ENCODE measurements around the gene TRIM24. TPM values are rescaled to one million over a fixed set of nuclear protein-coding genes. Genes with fewer than 3 reads are reported as not detected.

TRIM24 gene
- total RNA-seq, 1 donor from 2014 or later, result 60.3 TPM

DNA sequence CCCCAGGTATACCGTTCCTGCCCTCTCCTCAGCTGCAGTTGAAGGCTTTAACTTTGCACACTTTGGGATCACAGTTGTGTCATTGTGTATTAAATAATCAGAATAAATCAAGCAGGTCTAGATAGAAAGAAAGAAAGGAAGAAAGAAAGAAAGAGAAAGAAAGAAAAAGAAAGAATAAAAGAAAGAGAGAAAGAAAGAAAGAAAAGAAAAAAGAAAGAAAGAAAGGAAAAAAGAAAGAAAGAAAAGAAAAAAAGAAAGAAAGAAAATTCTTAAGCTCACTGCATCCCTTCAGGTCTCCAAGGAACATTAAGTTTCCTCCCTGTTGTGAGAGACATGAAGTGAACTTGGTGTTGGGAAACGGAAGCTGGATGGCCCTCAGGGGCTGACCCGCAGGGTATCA is 17.2 kb upstream of the TRIM24 start:
- H3K36me3 Mint-ChIP-seq (ENCODE audit: low read depth, unreplicated experiment), result no peaks in the 10 kb centered on the region
- no peaks in the 10 kb centered on the region for H3K4me1 Mint-ChIP-seq (ENCODE audit: low read depth, unreplicated experiment)
- no peak for DNase-seq (ENCODE audit: low read depth)
- no peak overlapping the region for H3K27ac ChIP-seq (ENCODE audit: low read depth, low read length)
- H3K4me3 Mint-ChIP-seq (ENCODE audit: unreplicated experiment), result no peak overlapping the region
- no peak overlapping the region for H3K4me2 ChIP-seq (ENCODE audit: low read length)
- no peaks in the 10 kb centered on the region for H3K4me1 ChIP-seq (ENCODE audit: insufficient read depth, low read length)
- H3K27me3 Mint-ChIP-seq (ENCODE audit: low read depth, unreplicated experiment), result peaks cover 2% of the 10 kb centered on the region
- no peaks in the 10 kb centered on the region for H3K36me3 ChIP-seq (ENCODE audit: insufficient read depth, low read length)
- H3K9me3 ChIP-seq (ENCODE audit: insufficient read depth, low read depth, low read length), result peaks cover 7% of the 10 kb centered on the region
- FAIRE-seq, result no peak
- H3K27ac Mint-ChIP-seq (ENCODE audit: unreplicated experiment), result no peak overlapping the region
- no peaks in the 10 kb centered on the region for H3K27me3 ChIP-seq (ENCODE audit: insufficient read depth, low read length)
- H4K20me1 ChIP-seq (ENCODE audit: insufficient read depth, low read length), result no peaks in the 10 kb centered on the region
- TF ChIP-seq, protein P1, sequence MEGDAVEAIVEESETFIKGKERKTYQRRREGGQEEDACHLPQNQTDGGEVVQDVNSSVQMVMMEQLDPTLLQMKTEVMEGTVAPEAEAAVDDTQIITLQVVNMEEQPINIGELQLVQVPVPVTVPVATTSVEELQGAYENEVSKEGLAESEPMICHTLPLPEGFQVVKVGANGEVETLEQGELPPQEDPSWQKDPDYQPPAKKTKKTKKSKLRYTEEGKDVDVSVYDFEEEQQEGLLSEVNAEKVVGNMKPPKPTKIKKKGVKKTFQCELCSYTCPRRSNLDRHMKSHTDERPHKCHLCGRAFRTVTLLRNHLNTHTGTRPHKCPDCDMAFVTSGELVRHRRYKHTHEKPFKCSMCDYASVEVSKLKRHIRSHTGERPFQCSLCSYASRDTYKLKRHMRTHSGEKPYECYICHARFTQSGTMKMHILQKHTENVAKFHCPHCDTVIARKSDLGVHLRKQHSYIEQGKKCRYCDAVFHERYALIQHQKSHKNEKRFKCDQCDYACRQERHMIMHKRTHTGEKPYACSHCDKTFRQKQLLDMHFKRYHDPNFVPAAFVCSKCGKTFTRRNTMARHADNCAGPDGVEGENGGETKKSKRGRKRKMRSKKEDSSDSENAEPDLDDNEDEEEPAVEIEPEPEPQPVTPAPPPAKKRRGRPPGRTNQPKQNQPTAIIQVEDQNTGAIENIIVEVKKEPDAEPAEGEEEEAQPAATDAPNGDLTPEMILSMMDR (IDR thresholded peaks at IDR 0.05; ENCODE audit: insufficient read depth, low read depth, low read length), result no peak
- no peak for TF ChIP-seq EZH2 (IDR thresholded peaks at IDR 0.05; ENCODE audit: insufficient read depth, low read length)
- H3K4me3 ChIP-seq (ENCODE audit: insufficient read depth, low read depth, low read length), result no peak overlapping the region
- H2AFZ ChIP-seq (ENCODE audit: low read depth, low read length), result no peak overlapping the region
- H3K9me3 Mint-ChIP-seq (ENCODE audit: unreplicated experiment), result peaks cover 5% of the 10 kb centered on the region
- H3K79me2 ChIP-seq (ENCODE audit: insufficient read depth, low read length), result no peaks in the 10 kb centered on the region
- H3K9ac ChIP-seq (ENCODE audit: low read length), result no peak overlapping the region

DNA sequence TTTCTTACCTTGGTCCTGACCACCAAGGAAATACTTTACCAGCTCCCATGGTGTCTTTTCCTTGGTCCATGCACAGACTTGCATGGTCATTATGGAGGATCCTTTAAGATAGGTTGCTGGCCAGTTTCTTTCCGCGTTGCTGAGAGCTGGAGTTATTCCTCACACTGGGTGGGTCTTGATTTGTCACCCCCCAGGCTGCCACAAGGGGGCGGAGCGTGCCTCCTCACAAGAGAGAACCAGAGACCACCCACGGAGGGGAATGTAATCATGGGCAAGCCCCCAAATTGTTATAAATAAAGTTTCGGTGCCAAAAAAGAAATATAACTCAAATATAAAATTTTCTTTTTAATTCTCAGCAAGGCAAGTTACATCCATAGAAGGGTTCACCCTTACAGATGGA is 10.5 kb upstream of the TRIM24 start:
- H3K4me2 ChIP-seq (ENCODE audit: low read length), result no peak overlapping the region
- H3K27me3 ChIP-seq (ENCODE audit: insufficient read depth, low read length), result no peaks in the 10 kb centered on the region
- no peaks in the 10 kb centered on the region for H3K9me3 ChIP-seq (ENCODE audit: insufficient read depth, low read depth, low read length)
- Mint-ChIP-seq H3K9me3 (ENCODE audit: unreplicated experiment) (peaks cover 7% of the 10 kb centered on the region), H3K27ac (ENCODE audit: unreplicated experiment) (no peak overlapping the region), H3K36me3 (ENCODE audit: low read depth, unreplicated experiment) (no peaks in the 10 kb centered on the region), H3K4me1 (ENCODE audit: low read depth, unreplicated experiment) (no peaks in the 10 kb centered on the region), H3K27me3 (ENCODE audit: low read depth, unreplicated experiment) (peaks cover 2% of the 10 kb centered on the region), H3K4me3 (ENCODE audit: unreplicated experiment) (no peak overlapping the region)
- H3K79me2 ChIP-seq (ENCODE audit: insufficient read depth, low read length), result no peaks in the 10 kb centered on the region
- H3K27ac ChIP-seq (ENCODE audit: low read depth, low read length), result no peak overlapping the region
- no peak overlapping the region for H2AFZ ChIP-seq (ENCODE audit: low read depth, low read length)
- no peak overlapping the region for H3K4me3 ChIP-seq (ENCODE audit: insufficient read depth, low read depth, low read length)
- TF ChIP-seq, protein P1 (IDR thresholded peaks at IDR 0.05; ENCODE audit: insufficient read depth, low read depth, low read length), result no peak
- no peak for TF ChIP-seq EZH2 (IDR thresholded peaks at IDR 0.05; ENCODE audit: insufficient read depth, low read length)
- FAIRE-seq (no peak), DNase-seq (ENCODE audit: low read depth) (no peak)
- no peak overlapping the region for H3K9ac ChIP-seq (ENCODE audit: low read length)
- no peaks in the 10 kb centered on the region for H3K4me1 ChIP-seq (ENCODE audit: insufficient read depth, low read length)
- H3K36me3 ChIP-seq (ENCODE audit: insufficient read depth, low read length), result no peaks in the 10 kb centered on the region
- no peaks in the 10 kb centered on the region for H4K20me1 ChIP-seq (ENCODE audit: insufficient read depth, low read length)

DNA sequence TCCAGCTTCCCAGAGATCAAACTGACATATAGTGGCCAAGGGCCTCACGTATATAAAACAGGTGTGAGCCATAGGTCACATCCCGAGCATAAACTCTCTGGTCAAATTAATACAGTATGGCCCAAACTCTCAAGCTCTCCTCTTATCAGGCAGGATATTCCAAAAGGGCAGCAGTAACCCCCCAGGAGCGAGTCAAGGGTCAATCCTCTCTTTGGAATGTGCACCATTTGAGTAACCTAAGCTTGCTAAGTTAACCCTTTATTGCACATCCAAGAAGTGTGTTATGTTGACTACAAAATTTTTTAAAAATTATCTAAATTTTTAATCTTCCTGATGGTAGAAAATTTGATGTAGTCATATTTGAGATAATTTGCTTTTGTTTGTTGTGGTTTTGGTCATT is 4.5 kb upstream of the TRIM24 start:
- no peaks in the 10 kb centered on the region for H3K9me3 Mint-ChIP-seq (ENCODE audit: unreplicated experiment)
- TF ChIP-seq, protein P1 (IDR thresholded peaks at IDR 0.05; ENCODE audit: insufficient read depth, low read depth, low read length), result no peak
- TF ChIP-seq EZH2 (IDR thresholded peaks at IDR 0.05; ENCODE audit: insufficient read depth, low read length), result no peak
- no peak overlapping the region for H2AFZ ChIP-seq (ENCODE audit: low read depth, low read length)
- H3K9ac ChIP-seq (ENCODE audit: low read length), result no peak overlapping the region
- FAIRE-seq, result no peak
- no peaks in the 10 kb centered on the region for H3K79me2 ChIP-seq (ENCODE audit: insufficient read depth, low read length)
- no peak overlapping the region for H3K4me2 ChIP-seq (ENCODE audit: low read length)
- H3K9me3 ChIP-seq (ENCODE audit: insufficient read depth, low read depth, low read length), result no peaks in the 10 kb centered on the region
- no peak overlapping the region for H3K4me3 Mint-ChIP-seq (ENCODE audit: unreplicated experiment)
- DNase-seq (ENCODE audit: low read depth), result no peak
- H3K27ac Mint-ChIP-seq (ENCODE audit: unreplicated experiment), result no peak overlapping the region
- H4K20me1 ChIP-seq (ENCODE audit: insufficient read depth, low read length), result no peaks in the 10 kb centered on the region
- H3K27ac ChIP-seq (ENCODE audit: low read depth, low read length), result no peak overlapping the region
- no peaks in the 10 kb centered on the region for H3K36me3 ChIP-seq (ENCODE audit: insufficient read depth, low read length)
- H3K27me3 Mint-ChIP-seq (ENCODE audit: low read depth, unreplicated experiment), result no peaks in the 10 kb centered on the region
- H3K4me3 ChIP-seq (ENCODE audit: insufficient read depth, low read depth, low read length), result no peak overlapping the region
- no peaks in the 10 kb centered on the region for H3K36me3 Mint-ChIP-seq (ENCODE audit: low read depth, unreplicated experiment)
- H3K4me1 Mint-ChIP-seq (ENCODE audit: low read depth, unreplicated experiment), result peaks cover 3% of the 10 kb centered on the region
- no peaks in the 10 kb centered on the region for H3K27me3 ChIP-seq (ENCODE audit: insufficient read depth, low read length)
- no peaks in the 10 kb centered on the region for H3K4me1 ChIP-seq (ENCODE audit: insufficient read depth, low read length)

All from astrocyte (in vitro differentiated cells and primary cell).